Nephron (organoid): ENCODE results near the gene SRGAP2C.
"Not testable (repeated sequence)": the region's sequence is repeated elsewhere in the genome, so short reads cannot be mapped to it uniquely, and the experiment has no call there.

Experiments
- H3K27ac Mint-ChIP-seq, 3 experiments: 2 replicates each; pipeline ENCODE4 v1.8.0; 2020; ENCODE audit warnings: mixed read lengths in 3 of 3, mild to moderate bottlenecking in 2 of 3, moderate library complexity in 1 of 3
- H3K27me3 Mint-ChIP-seq: 2 replicates; pipeline ENCODE4 v1.8.0; 2021; ENCODE audit warnings: low read depth, mild to moderate bottlenecking, moderate library complexity, mixed read lengths
- H3K36me3 Mint-ChIP-seq: 2 replicates; pipeline ENCODE4 v1.8.0; 2020; ENCODE audit warnings: low read depth, mixed read lengths
- H3K4me1 Mint-ChIP-seq: 2 replicates; pipeline ENCODE4 v1.8.0; 2020; ENCODE audit warnings: mixed read lengths
- H3K4me3 Mint-ChIP-seq, 3 experiments: 2 replicates each; pipeline ENCODE4 v1.8.0; 2020; ENCODE audit warnings: mild to moderate bottlenecking in 3 of 3, mixed read lengths in 3 of 3, moderate library complexity in 2 of 3
- H3K9me3 Mint-ChIP-seq: 2 replicates; pipeline ENCODE4 v1.8.0; 2020; ENCODE audit warnings: mixed read lengths

SRGAP2C gene

GRCh38 chr1:121232445-121233125 lies 47.8 kb downstream of the SRGAP2C start:
- not testable (repeated sequence) for H3K4me1 Mint-ChIP-seq, H3K27me3 Mint-ChIP-seq, H3K27ac Mint-ChIP-seq, H3K9me3 Mint-ChIP-seq, H3K4me3 Mint-ChIP-seq, H3K36me3 Mint-ChIP-seq

GRCh38 chr1:121234090-121234759 lies 49.5 kb downstream of the SRGAP2C start:
- not testable (repeated sequence) for H3K4me1 Mint-ChIP-seq, H3K36me3 Mint-ChIP-seq, H3K9me3 Mint-ChIP-seq, H3K27me3 Mint-ChIP-seq, H3K4me3 Mint-ChIP-seq, H3K27ac Mint-ChIP-seq

- not testable (repeated sequence) for H3K27me3 Mint-ChIP-seq, H3K4me3 Mint-ChIP-seq, H3K27ac Mint-ChIP-seq, H3K9me3 Mint-ChIP-seq, H3K4me1 Mint-ChIP-seq, H3K36me3 Mint-ChIP-seq
These were observed 53.6 kb downstream of the SRGAP2C start for GRCh38 chr1:121238384-121238783.

GRCh38 chr1:121243913-121244312 lies 59.1 kb downstream of the SRGAP2C start:
- H3K4me3 Mint-ChIP-seq, H3K36me3 Mint-ChIP-seq, H3K4me1 Mint-ChIP-seq, H3K27me3 Mint-ChIP-seq, H3K27ac Mint-ChIP-seq, H3K9me3 Mint-ChIP-seq: not testable (repeated sequence)

- H3K27me3 Mint-ChIP-seq, H3K9me3 Mint-ChIP-seq, H3K4me1 Mint-ChIP-seq, H3K4me3 Mint-ChIP-seq, H3K36me3 Mint-ChIP-seq, H3K27ac Mint-ChIP-seq: not testable (repeated sequence)
These were observed 61.6 kb downstream of the SRGAP2C start for GRCh38 chr1:121246399-121246798.

- H3K27me3 Mint-ChIP-seq, H3K36me3 Mint-ChIP-seq, H3K4me3 Mint-ChIP-seq, H3K4me1 Mint-ChIP-seq, H3K27ac Mint-ChIP-seq, H3K9me3 Mint-ChIP-seq: not testable (repeated sequence)
These were observed 67.9 kb downstream of the SRGAP2C start for GRCh38 chr1:121252656-121253055.

- H3K27me3 Mint-ChIP-seq, H3K36me3 Mint-ChIP-seq, H3K27ac Mint-ChIP-seq, H3K4me1 Mint-ChIP-seq, H3K9me3 Mint-ChIP-seq, H3K4me3 Mint-ChIP-seq: not testable (repeated sequence)
These were observed 69.8 kb downstream of the SRGAP2C start for GRCh38 chr1:121254618-121255017.

- H3K4me3 Mint-ChIP-seq, H3K4me1 Mint-ChIP-seq, H3K36me3 Mint-ChIP-seq, H3K9me3 Mint-ChIP-seq, H3K27ac Mint-ChIP-seq, H3K27me3 Mint-ChIP-seq: not testable (repeated sequence)
These were observed 72.9 kb downstream of the SRGAP2C start for GRCh38 chr1:121257632-121258031.

GRCh38 chr1:121258134-121258533 lies 73.4 kb downstream of the SRGAP2C start:
- H3K9me3 Mint-ChIP-seq, H3K4me1 Mint-ChIP-seq, H3K27me3 Mint-ChIP-seq, H3K27ac Mint-ChIP-seq, H3K36me3 Mint-ChIP-seq, H3K4me3 Mint-ChIP-seq: not testable (repeated sequence)

- H3K4me3 Mint-ChIP-seq, H3K27me3 Mint-ChIP-seq, H3K27ac Mint-ChIP-seq, H3K36me3 Mint-ChIP-seq, H3K4me1 Mint-ChIP-seq, H3K9me3 Mint-ChIP-seq: not testable (repeated sequence)
These were observed 75.4 kb downstream of the SRGAP2C start for GRCh38 chr1:121260205-121260604.

- H3K27ac Mint-ChIP-seq, H3K27me3 Mint-ChIP-seq, H3K36me3 Mint-ChIP-seq, H3K9me3 Mint-ChIP-seq, H3K4me3 Mint-ChIP-seq, H3K4me1 Mint-ChIP-seq: not testable (repeated sequence)
These were observed 77.4 kb downstream of the SRGAP2C start for GRCh38 chr1:121262163-121262562.

- not testable (repeated sequence) for H3K9me3 Mint-ChIP-seq, H3K27ac Mint-ChIP-seq, H3K27me3 Mint-ChIP-seq, H3K4me3 Mint-ChIP-seq, H3K36me3 Mint-ChIP-seq, H3K4me1 Mint-ChIP-seq
These were observed 79.0 kb downstream of the SRGAP2C start for GRCh38 chr1:121263789-121264244.

GRCh38 chr1:121267072-121267471 lies 82.3 kb downstream of the SRGAP2C start:
- not testable (repeated sequence) for H3K36me3 Mint-ChIP-seq, H3K4me1 Mint-ChIP-seq, H3K27me3 Mint-ChIP-seq, H3K9me3 Mint-ChIP-seq, H3K4me3 Mint-ChIP-seq, H3K27ac Mint-ChIP-seq

GRCh38 chr1:121269309-121269708 lies 84.5 kb downstream of the SRGAP2C start:
- H3K27ac Mint-ChIP-seq, H3K4me3 Mint-ChIP-seq, H3K9me3 Mint-ChIP-seq, H3K27me3 Mint-ChIP-seq, H3K36me3 Mint-ChIP-seq, H3K4me1 Mint-ChIP-seq: not testable (repeated sequence)

GRCh38 chr1:121269973-121270372 lies 85.2 kb downstream of the SRGAP2C start:
- not testable (repeated sequence) for H3K9me3 Mint-ChIP-seq, H3K4me1 Mint-ChIP-seq, H3K36me3 Mint-ChIP-seq, H3K4me3 Mint-ChIP-seq, H3K27me3 Mint-ChIP-seq
- peak overlapping the region in 2 of 3 experiments; percentile 39 to 65 for H3K27ac Mint-ChIP-seq

GRCh38 chr1:121271143-121271715 lies 86.5 kb downstream of the SRGAP2C start:
- H3K4me3 Mint-ChIP-seq, H3K4me1 Mint-ChIP-seq, H3K27me3 Mint-ChIP-seq, H3K36me3 Mint-ChIP-seq, H3K27ac Mint-ChIP-seq, H3K9me3 Mint-ChIP-seq: not testable (repeated sequence)
